Caco-2 (cell line): ENCODE measurements around the gene KIF22. TPM values are rescaled to one million over a fixed set of nuclear protein-coding genes. Genes with fewer than 3 reads are reported as not detected.

Experiments
- BruUV-seq: library from RNA; stranded (reverse); fragments of 400-500 nt; replicated peaks from 2 replicates; lab custom pipeline; 2021; lab: Mats Ljungman, UMichigan
- CTCF ChIA-PET: fragments of 300-600 bp; sonication (Branson Sonifier 250); formaldehyde crosslinking; loops from one replicate; lab custom pipeline; 2022; ENCODE audit warnings: antibody characterized with exemption; lab: Charles Lee
- POLR2A ChIA-PET: fragments of 300-600 bp; sonication (Branson Sonifier 250); formaldehyde crosslinking; loops from one replicate; lab custom pipeline; 2022; ENCODE audit warnings: antibody characterized with exemption; lab: Charles Lee
- DNase-seq, 2 experiments: peaks; one replicate each; pipeline versions ENCODE4 v3.0.0 to v3.0.0-alpha.2; 2020 to 2022
- H3K27me3 ChIP-seq: replicated peaks from 2 replicates; pipeline ENCODE4 v1.6.0; 2011; ENCODE audit warnings: low read length; ENCODE audit not compliant: control insufficient read depth, insufficient read depth
- H3K36me3 ChIP-seq: 2 replicates; pipeline ENCODE4 v1.5.1; 2011; ENCODE audit warnings: low read length; ENCODE audit not compliant: control insufficient read depth, insufficient read depth
- H3K4me1 ChIP-seq: fragments of 250-450 bp; sonication (Bioruptor Pico); 2 replicates; pipeline ENCODE4 v1.5.1; 2020; ENCODE audit warnings: mild to moderate bottlenecking
- H3K4me3 ChIP-seq: 2 replicates; pipeline ENCODE4 v1.5.1; 2011; ENCODE audit warnings: low read depth, mild to moderate bottlenecking, control low read depth, low read length
- H3K9me3 ChIP-seq: fragments of 250-450 bp; sonication (Bioruptor Pico); 2 replicates; pipeline ENCODE4 v1.5.1; 2020; ENCODE audit warnings: mild to moderate bottlenecking, moderate library complexity
- H3K27ac Mint-ChIP-seq: one replicate; pipeline ENCODE4 v1.8.0; 2022; ENCODE audit warnings: mixed read lengths; ENCODE audit not compliant: unreplicated experiment
- H3K27me3 Mint-ChIP-seq: one replicate; pipeline ENCODE4 v1.8.0; 2022; ENCODE audit warnings: mixed read lengths; ENCODE audit not compliant: insufficient read depth, unreplicated experiment
- H3K36me3 Mint-ChIP-seq: one replicate; pipeline ENCODE4 v1.8.0; 2022; ENCODE audit warnings: mild to moderate bottlenecking, mixed read lengths; ENCODE audit not compliant: insufficient read depth, unreplicated experiment
- H3K4me1 Mint-ChIP-seq: one replicate; pipeline ENCODE4 v1.8.0; 2022; ENCODE audit warnings: low read depth, mixed read lengths; ENCODE audit not compliant: unreplicated experiment
- H3K4me3 Mint-ChIP-seq: one replicate; pipeline ENCODE4 v1.8.0; 2022; ENCODE audit warnings: mild to moderate bottlenecking, moderate library complexity, mixed read lengths; ENCODE audit not compliant: unreplicated experiment
- H3K9me3 Mint-ChIP-seq: one replicate; pipeline ENCODE4 v1.8.0; 2022; ENCODE audit warnings: mixed read lengths; ENCODE audit not compliant: unreplicated experiment
- CTCF ChIP-seq, 2 experiments: fragments of 200-600 bp in 1 of 2; IDR thresholded peaks; 1 replicate in 1 of 2; 2 replicates in 1 of 2; pipeline versions ENCODE4 v1.5.1 to v1.8.0; 2011 to 2022; ENCODE audit warnings: antibody characterized with exemption in 1 of 2, control low read depth in 1 of 2, inconsistent platforms in 1 of 2, low read depth in 1 of 2, low read length in 1 of 2, mild to moderate bottlenecking in 1 of 2, moderate library complexity in 1 of 2; ENCODE audit not compliant: insufficient read depth in 1 of 2, severe bottlenecking in 1 of 2, unreplicated experiment in 1 of 2
- intact Hi-C: fragments of 100-400 bp; cut with micrococcal nuclease; formaldehyde crosslinking; loops from one replicate; pipeline ENCODE4 v1.10.0; 2022; ENCODE audit not compliant: unreplicated experiment
- total RNA-seq: library from RNA; stranded (reverse); gene quantifications from 2 replicates; pipeline ENCODE4 v1.2.3, GENCODE V29; 2022

Gene KIF22
- total RNA-seq, 1 experiment from 2014 or later: 152 TPM

- H3K4me1 ChIP-seq: peaks cover 25% of the 10 kb centered on the region
- H3K27me3 Mint-ChIP-seq: no peaks in the 10 kb centered on the region
- no peaks in the 10 kb centered on the region for H3K27me3 ChIP-seq
- peak overlapping the region; percentile 10; the same call in 1 of the 2 replicates for H3K4me3 ChIP-seq
- no peak for DNase-seq
- intact Hi-C loops: loop anchor here (5.0 to 10.0 kb wide), 2 partner anchors 108 to 185 kb away; partner anchors contain the start of genes HIRIP3 and INO80E
- H3K4me1 Mint-ChIP-seq: peaks cover 33% of the 10 kb centered on the region
- peaks cover 7% of the 10 kb centered on the region; the same call in 1 of the 2 replicates for H3K36me3 ChIP-seq
- no TSS peak for BruUV-seq
- CTCF ChIA-PET: interaction anchor here (0.5 kb wide), 1 partner anchor 135 kb away, joined by 3 read pairs; no protein-coding TSS in a partner anchor
- H3K9me3 ChIP-seq: no peaks in the 10 kb centered on the region
- POLR2A ChIA-PET: no interaction called here
- no peaks in the 10 kb centered on the region for H3K9me3 Mint-ChIP-seq
- peak overlapping the region; percentile 94 for H3K4me3 Mint-ChIP-seq
- H3K36me3 Mint-ChIP-seq: peaks cover 64% of the 10 kb centered on the region
- TF ChIP-seq CTCF (IDR thresholded peaks at IDR 0.05; ENCODE audit: insufficient read depth in 1 of 2, low read depth in 1 of 2, low read length in 1 of 2, severe bottlenecking in 1 of 2, unreplicated experiment in 1 of 2): no peak
- H3K27ac Mint-ChIP-seq: peak overlapping the region; percentile 93
Measured at GRCh38 chr16:29809850-29810698, 19.5 kb downstream of the KIF22 start.

DNA sequence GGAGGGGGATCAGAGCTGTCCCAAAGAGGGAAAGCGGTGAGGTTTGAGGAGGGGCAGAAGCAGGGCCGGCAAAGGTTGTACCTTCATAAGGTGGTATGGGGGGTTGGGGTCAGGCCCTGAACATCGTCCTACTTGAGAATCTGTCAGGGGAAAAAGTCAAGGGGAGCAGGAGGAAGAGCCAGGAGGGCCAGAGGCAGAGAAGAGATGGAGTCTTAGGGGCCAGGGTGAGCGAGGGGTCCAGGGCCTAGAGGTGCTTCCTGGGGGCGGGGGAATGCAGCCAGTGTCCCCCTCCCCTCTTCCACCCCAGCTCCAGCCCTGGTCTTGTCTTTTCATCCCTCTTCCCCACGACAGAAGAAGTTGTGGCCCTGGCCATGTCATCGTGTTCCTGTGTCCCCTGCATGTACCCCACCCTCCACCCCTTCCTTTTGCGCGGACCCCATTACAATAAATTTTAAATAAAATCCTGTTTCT, 20.2 kb downstream of the KIF22 start:
- peaks cover 59% of the 10 kb centered on the region for H3K36me3 Mint-ChIP-seq
- no peaks in the 10 kb centered on the region for H3K27me3 Mint-ChIP-seq
- Histone ChIP-seq H3K9me3 (no peaks in the 10 kb centered on the region), H3K4me3 (peak overlapping the region; percentile 15; the same call in 1 of the 2 replicates), H3K27me3 (no peaks in the 10 kb centered on the region), H3K36me3 (peaks cover 7% of the 10 kb centered on the region; the same call in 1 of the 2 replicates), H3K4me1 (peaks cover 27% of the 10 kb centered on the region)
- H3K9me3 Mint-ChIP-seq: no peaks in the 10 kb centered on the region
- DNase-seq: no peak
- TSS peak; percentile 87 for BruUV-seq
- intact Hi-C loops: loop anchor here (10.0 kb wide), 1 partner anchor 184 kb away; the partner anchor contains the start of genes HIRIP3 and INO80E
- H3K4me3 Mint-ChIP-seq: peak overlapping the region; percentile 94
- CTCF ChIA-PET: interaction anchor here (0.5 to 1.6 kb wide), 2 partner anchors 38 to 134 kb away, joined by 3 to 5 read pairs; no protein-coding TSS in a partner anchor
- POLR2A ChIA-PET: interaction anchor here (1.0 kb wide), 1 partner anchor 163 kb away, joined by 3 read pairs; the partner anchor contains the start of gene TAOK2
- TF ChIP-seq CTCF (IDR thresholded peaks at IDR 0.05; ENCODE audit: insufficient read depth in 1 of 2, low read depth in 1 of 2, low read length in 1 of 2, severe bottlenecking in 1 of 2, unreplicated experiment in 1 of 2): no peak
- H3K4me1 Mint-ChIP-seq: peaks cover 37% of the 10 kb centered on the region
- peak overlapping the region; percentile 93 for H3K27ac Mint-ChIP-seq
